Kidney (tissue), 14 donors: Measurements from ENCODE around the gene UGT2A3. TPM values are rescaled to one million over a fixed set of nuclear protein-coding genes. Genes with fewer than 3 reads are reported as not detected.

Source experiments
- DNase-seq, 5 donors: peaks; one replicate each; pipeline ENCODE4 v3.0.0-alpha.2; 2013 to 2020
- FAIRE-seq: peaks from 2 replicates; lab custom pipeline; 2012; peaks lifted over from hg19 to GRCh38; lab: Jason Lieb, UNC
- H3K27ac ChIP-seq, 2 donors: one replicate each; pipeline ENCODE4 v1.7.0; 2013; ENCODE audit warnings: low read depth in 2 of 2, low read length in 2 of 2, inconsistent platforms in 1 of 2
- H3K27me3 ChIP-seq: one replicate; pipeline ENCODE4 v1.7.1; 2013; ENCODE audit warnings: low read length, inconsistent platforms; ENCODE audit not compliant: control insufficient read depth, insufficient read depth
- H3K36me3 ChIP-seq, 3 donors: one replicate each; pipeline versions ENCODE4 v1.7.0 to v1.7.1; 2013; ENCODE audit warnings: low read length in 3 of 3, control low read depth in 1 of 3, inconsistent platforms in 1 of 3; ENCODE audit not compliant: insufficient read depth in 3 of 3, control insufficient read depth in 2 of 3
- H3K4me1 ChIP-seq, 3 donors: one replicate each; pipeline versions ENCODE4 v1.7.0 to v1.7.1; 2013; ENCODE audit warnings: low read length in 3 of 3, inconsistent platforms in 1 of 3, low read depth in 1 of 3; ENCODE audit not compliant: control insufficient read depth in 2 of 3, insufficient read depth in 2 of 3
- H3K4me3 ChIP-seq, 3 donors: one replicate each; pipeline versions ENCODE4 v1.7.0 to v1.8.1; 2013; ENCODE audit warnings: low read length in 3 of 3, control low read depth in 1 of 3, inconsistent platforms in 1 of 3
- H3K9ac ChIP-seq, 3 donors: one replicate each; pipeline versions ENCODE4 v1.7.0 to v1.7.1; 2013; ENCODE audit warnings: low read length in 3 of 3, control low read depth in 1 of 3, inconsistent platforms in 1 of 3
- H3K9me3 ChIP-seq, 3 donors: one replicate each; pipeline versions ENCODE4 v1.7.0 to v1.7.1; 2013; ENCODE audit warnings: low read length in 3 of 3, control low read depth in 1 of 3, inconsistent platforms in 1 of 3; ENCODE audit not compliant: control insufficient read depth in 2 of 3, insufficient read depth in 1 of 3
- CTCF ChIP-seq: IDR thresholded peaks from 3 replicates; pipeline ENCODE4 v1.5.1; 2012; ENCODE audit warnings: mild to moderate bottlenecking, moderate library complexity, borderline replicate concordance; ENCODE audit not compliant: insufficient read depth; ENCODE audit errors: extremely low read depth
- intact Hi-C: fragments of 100-400 bp; cut with DNase I; formaldehyde crosslinking; loops from one replicate; pipeline ENCODE4 v1.11.1; 2022
- polyA plus RNA-seq: library from polyadenylated mRNA; stranded (reverse); fragments of 350-450 nt; fragmentation: Illumina TruSeq; extraction: RNeasy Lipid Tissue Mini Kit (QIAGEN cat#74804); gene quantifications from one replicate; pipeline ENCODE4 v1.2.3, GENCODE V29; 2014; ENCODE audit warnings: low read depth, low replicate concordance; ENCODE audit not compliant: insufficient read depth
- total RNA-seq: library from RNA; stranded (reverse); fragmentation: NEBNext Ultra II Directional; extraction: Animal tissue kit (Norgen Biotek cat#: 25700); gene quantifications from one replicate; pipeline ENCODE4 v1.2.1, GENCODE V29; 2021
- donor health status: control.
- donor health status: control.
- donor health status: control.
- donor health status: control.
- donor health status: control.
- donor health status: DM: yes; HTN: yes; CAD: no.
- donor health status: Normal renal cell carcinoma (clear cell type).

UGT2A3 gene
- total and polyA plus RNA-seq, 2 donors from 2014 or later = 27.1 to 57.7 TPM

- Histone ChIP-seq H3K4me3 (peak overlapping the region in 2 of 3 donors; percentile 60 to 82), H3K27me3 (no peaks in the 10 kb centered on the region), H3K36me3 (no peaks in the 10 kb centered on the region), H3K4me1 (peaks cover 3 to 6% (median 5%) of the 10 kb centered on the region in 3 donors), H3K9ac (peak overlapping the region in 1 of 3 donors; percentile 64), H3K27ac (peak overlapping the region; percentile 59 to 60), H3K9me3 (no peaks in the 10 kb centered on the region)
- intact Hi-C loops = no loop called here
- no peak for TF ChIP-seq CTCF
- DNase-seq (no peak), FAIRE-seq (no peak)
Observed at GRCh38 chr4:68905598-68905938, 46.0 kb downstream of the UGT2A3 start.

- Histone ChIP-seq H3K4me3 (peak overlapping the region in 2 of 3 donors; percentile 60 to 82), H3K36me3 (no peaks in the 10 kb centered on the region), H3K4me1 (peaks cover 3 to 6% (median 5%) of the 10 kb centered on the region in 3 donors), H3K9me3 (no peaks in the 10 kb centered on the region), H3K9ac (peak overlapping the region in 1 of 3 donors; percentile 55), H3K27ac (peak overlapping the region; percentile 59 to 60), H3K27me3 (no peaks in the 10 kb centered on the region)
- intact Hi-C loops = no loop called here
- DNase-seq = peak in 3 of 5 donors; percentile 15 to 40 (median 25)
- peak; percentile 26 for TF ChIP-seq CTCF
- no peak for FAIRE-seq
Observed at GRCh38 chr4:68904786-68905185, 46.8 kb downstream of the UGT2A3 start.

DNA sequence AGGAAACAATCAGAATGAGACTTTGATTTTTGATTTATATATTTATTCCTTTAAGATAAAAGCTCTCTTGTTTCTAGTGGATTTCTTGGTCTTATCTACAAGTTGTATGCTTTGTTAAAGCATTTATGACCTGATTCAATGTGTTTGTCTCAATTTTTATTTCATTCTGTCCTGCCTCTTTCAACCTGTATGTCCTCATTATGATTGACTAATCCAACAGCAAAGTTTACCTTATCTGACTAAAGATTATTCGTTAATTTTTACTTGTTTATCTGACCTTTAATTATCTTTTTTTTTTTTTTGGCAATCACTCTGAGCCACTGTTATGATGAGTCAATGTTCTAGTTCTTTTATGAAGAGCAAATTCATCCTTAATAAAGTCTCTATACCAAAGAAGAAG lies 54.9 kb downstream of the UGT2A3 start:
- Histone ChIP-seq H3K9me3 (no peaks in the 10 kb centered on the region), H3K4me1 (no peaks in the 10 kb centered on the region), H3K36me3 (no peaks in the 10 kb centered on the region), H3K4me3 (no peak overlapping the region), H3K9ac (no peak overlapping the region), H3K27me3 (no peaks in the 10 kb centered on the region), H3K27ac (no peak overlapping the region)
- intact Hi-C loops = no loop called here
- FAIRE-seq (no peak), DNase-seq (no peak)
- TF ChIP-seq CTCF = no peak
